HepG2 (cell line): ENCODE data around the gene ZNF160. TPM values are rescaled to one million over a fixed set of nuclear protein-coding genes. Genes with fewer than 3 reads are reported as not detected.

ENCODE experiments used
- GZF1 ChIP-seq: sonication (generic); formaldehyde crosslinking; IDR thresholded peaks from 2 replicates; pipeline ENCODE4 v1.5.1; 2020; ENCODE audit warnings: mild to moderate bottlenecking, missing genetic modification reagents
- SMARCE1 ChIP-seq: fragments of 450-650 bp; IDR thresholded peaks from 2 replicates; pipeline ENCODE4 v1.6.1; 2017; ENCODE audit warnings: borderline replicate concordance
- ZNF263 ChIP-seq: sonication (generic); formaldehyde crosslinking; IDR thresholded peaks from 2 replicates; pipeline ENCODE4 v1.4.0; 2020; ENCODE audit warnings: missing genetic modification reagents
- ZNF7 ChIP-seq: IDR thresholded peaks from 2 replicates; pipeline ENCODE4 v1.6.1; 2016; ENCODE audit warnings: missing biosample characterization, missing genetic modification reagents
- ZNF709 ChIP-seq: sonication (generic); formaldehyde crosslinking; IDR thresholded peaks from 2 replicates; pipeline ENCODE4 v1.5.0; 2020; ENCODE audit warnings: mild to moderate bottlenecking, missing genetic modification reagents
- polyA plus RNA-seq, 8 experiments: library from polyadenylated mRNA; depleted of rRNA in 3 of 8; stranded (reverse) in 7 of 8; unstranded in 1 of 8; fragments of >200 nt; fragmentation: Illumina TruSeq in 4 of 8; extraction: Trizol in 4 of 8; gene quantifications; 2 replicates each; pipeline versions ENCODE4 v1.2.1 to v1.2.3, GENCODE V29; 2011 to 2016; ENCODE audit warnings: low read depth in 4 of 8, missing spikeins in 1 of 8, mixed read lengths in 1 of 8; ENCODE audit not compliant: insufficient read depth in 1 of 8
- total RNA-seq, 5 experiments: library from RNA; depleted of rRNA; stranded (reverse); fragments of >200 nt; fragmentation: Illumina TruSeq; extraction: Trizol; gene quantifications; 2 replicates each; pipeline ENCODE4 v1.2.3, GENCODE V29; 2016; ENCODE audit warnings: low read depth in 1 of 5
- TF ChIP-seq, protein P1 (sequence below): sonication (generic); formaldehyde crosslinking; IDR thresholded peaks from 2 replicates; pipeline ENCODE4 v1.4.0; 2020; ENCODE audit warnings: missing genetic modification reagents
- TF ChIP-seq, protein P2 (sequence below): IDR thresholded peaks from 2 replicates; pipeline ENCODE4 v1.4.0; 2020; ENCODE audit warnings: mild to moderate bottlenecking, missing genetic modification reagents

The ZNF160 gene
- total and polyA plus RNA-seq, 2 of the 13 experiments (the other 11 are each of a cell fraction or from before 2014, with no cell fraction given): 8.4 to 12.1 TPM

DNA sequence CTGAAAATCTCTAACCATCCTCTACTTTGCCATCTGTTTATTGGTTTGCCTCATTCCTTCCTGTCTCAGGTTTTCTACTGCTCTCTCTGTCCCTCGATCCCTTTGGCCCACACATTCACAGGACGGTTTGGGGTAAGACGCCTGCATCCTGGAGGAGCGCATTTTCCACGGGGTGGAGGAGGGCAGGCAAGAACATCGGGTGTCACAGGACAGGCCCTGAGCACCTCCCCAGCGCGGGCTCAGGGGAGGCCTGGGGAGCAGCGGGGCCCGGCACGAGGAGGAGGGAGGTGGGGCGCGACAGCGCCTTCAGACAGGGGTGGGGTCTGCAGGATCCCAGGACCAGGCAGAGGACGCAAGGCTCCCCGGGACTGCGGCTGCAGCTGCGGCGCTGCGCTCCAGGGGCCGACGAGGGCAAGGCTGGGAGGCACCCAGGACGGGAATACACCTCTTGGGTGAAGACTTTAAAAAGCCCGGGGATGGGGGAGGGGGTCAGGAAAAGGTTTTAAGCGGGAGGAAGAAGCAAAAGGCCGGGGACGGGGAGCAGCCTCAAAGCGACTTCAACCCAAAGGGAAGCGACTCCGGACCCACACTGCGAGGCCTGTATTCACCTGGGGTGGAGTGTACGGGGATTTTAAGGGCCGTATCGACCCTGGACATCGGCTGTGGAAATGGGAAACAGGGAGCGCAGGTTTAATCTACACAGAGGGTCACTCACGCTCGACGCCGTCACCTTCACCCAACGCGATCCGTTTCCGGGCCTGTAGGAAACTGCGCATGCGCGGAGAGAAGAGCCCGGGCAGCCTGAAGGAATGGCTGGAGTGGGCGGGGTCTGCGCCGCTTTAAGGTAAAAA lies 29.1 kb upstream of the ZNF160 start, which contains the start of gene ZNF415 (continued):
- no peak for TF ChIP-seq ZNF7 (CRISPR knock-in tag)
- TF ChIP-seq SMARCE1: no peak
- TF ChIP-seq ZNF709 (CRISPR knock-in tag): no peak
- TF ChIP-seq, protein P1, sequence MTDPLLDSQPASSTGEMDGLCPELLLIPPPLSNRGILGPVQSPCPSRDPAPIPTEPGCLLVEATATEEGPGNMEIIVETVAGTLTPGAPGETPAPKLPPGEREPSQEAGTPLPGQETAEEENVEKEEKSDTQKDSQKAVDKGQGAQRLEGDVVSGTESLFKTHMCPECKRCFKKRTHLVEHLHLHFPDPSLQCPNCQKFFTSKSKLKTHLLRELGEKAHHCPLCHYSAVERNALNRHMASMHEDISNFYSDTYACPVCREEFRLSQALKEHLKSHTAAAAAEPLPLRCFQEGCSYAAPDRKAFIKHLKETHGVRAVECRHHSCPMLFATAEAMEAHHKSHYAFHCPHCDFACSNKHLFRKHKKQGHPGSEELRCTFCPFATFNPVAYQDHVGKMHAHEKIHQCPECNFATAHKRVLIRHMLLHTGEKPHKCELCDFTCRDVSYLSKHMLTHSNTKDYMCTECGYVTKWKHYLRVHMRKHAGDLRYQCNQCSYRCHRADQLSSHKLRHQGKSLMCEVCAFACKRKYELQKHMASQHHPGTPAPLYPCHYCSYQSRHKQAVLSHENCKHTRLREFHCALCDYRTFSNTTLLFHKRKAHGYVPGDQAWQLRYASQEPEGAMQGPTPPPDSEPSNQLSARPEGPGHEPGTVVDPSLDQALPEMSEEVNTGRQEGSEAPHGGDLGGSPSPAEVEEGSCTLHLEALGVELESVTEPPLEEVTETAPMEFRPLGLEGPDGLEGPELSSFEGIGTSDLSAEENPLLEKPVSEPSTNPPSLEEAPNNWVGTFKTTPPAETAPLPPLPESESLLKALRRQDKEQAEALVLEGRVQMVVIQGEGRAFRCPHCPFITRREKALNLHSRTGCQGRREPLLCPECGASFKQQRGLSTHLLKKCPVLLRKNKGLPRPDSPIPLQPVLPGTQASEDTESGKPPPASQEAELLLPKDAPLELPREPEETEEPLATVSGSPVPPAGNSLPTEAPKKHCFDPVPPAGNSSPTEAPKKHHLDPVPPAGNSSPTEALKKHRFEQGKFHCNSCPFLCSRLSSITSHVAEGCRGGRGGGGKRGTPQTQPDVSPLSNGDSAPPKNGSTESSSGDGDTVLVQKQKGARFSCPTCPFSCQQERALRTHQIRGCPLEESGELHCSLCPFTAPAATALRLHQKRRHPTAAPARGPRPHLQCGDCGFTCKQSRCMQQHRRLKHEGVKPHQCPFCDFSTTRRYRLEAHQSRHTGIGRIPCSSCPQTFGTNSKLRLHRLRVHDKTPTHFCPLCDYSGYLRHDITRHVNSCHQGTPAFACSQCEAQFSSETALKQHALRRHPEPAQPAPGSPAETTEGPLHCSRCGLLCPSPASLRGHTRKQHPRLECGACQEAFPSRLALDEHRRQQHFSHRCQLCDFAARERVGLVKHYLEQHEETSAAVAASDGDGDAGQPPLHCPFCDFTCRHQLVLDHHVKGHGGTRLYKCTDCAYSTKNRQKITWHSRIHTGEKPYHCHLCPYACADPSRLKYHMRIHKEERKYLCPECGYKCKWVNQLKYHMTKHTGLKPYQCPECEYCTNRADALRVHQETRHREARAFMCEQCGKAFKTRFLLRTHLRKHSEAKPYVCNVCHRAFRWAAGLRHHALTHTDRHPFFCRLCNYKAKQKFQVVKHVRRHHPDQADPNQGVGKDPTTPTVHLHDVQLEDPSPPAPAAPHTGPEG (CRISPR knock-in tag): no peak
- TF ChIP-seq, protein P2, sequence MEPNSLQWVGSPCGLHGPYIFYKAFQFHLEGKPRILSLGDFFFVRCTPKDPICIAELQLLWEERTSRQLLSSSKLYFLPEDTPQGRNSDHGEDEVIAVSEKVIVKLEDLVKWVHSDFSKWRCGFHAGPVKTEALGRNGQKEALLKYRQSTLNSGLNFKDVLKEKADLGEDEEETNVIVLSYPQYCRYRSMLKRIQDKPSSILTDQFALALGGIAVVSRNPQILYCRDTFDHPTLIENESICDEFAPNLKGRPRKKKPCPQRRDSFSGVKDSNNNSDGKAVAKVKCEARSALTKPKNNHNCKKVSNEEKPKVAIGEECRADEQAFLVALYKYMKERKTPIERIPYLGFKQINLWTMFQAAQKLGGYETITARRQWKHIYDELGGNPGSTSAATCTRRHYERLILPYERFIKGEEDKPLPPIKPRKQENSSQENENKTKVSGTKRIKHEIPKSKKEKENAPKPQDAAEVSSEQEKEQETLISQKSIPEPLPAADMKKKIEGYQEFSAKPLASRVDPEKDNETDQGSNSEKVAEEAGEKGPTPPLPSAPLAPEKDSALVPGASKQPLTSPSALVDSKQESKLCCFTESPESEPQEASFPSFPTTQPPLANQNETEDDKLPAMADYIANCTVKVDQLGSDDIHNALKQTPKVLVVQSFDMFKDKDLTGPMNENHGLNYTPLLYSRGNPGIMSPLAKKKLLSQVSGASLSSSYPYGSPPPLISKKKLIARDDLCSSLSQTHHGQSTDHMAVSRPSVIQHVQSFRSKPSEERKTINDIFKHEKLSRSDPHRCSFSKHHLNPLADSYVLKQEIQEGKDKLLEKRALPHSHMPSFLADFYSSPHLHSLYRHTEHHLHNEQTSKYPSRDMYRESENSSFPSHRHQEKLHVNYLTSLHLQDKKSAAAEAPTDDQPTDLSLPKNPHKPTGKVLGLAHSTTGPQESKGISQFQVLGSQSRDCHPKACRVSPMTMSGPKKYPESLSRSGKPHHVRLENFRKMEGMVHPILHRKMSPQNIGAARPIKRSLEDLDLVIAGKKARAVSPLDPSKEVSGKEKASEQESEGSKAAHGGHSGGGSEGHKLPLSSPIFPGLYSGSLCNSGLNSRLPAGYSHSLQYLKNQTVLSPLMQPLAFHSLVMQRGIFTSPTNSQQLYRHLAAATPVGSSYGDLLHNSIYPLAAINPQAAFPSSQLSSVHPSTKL (CRISPR knock-in tag): no peak
- TF ChIP-seq GZF1 (CRISPR knock-in tag): no peak
- TF ChIP-seq ZNF263: no peak
